ENCODE results near the gene TRIM4.

Gene TRIM4

DNA sequence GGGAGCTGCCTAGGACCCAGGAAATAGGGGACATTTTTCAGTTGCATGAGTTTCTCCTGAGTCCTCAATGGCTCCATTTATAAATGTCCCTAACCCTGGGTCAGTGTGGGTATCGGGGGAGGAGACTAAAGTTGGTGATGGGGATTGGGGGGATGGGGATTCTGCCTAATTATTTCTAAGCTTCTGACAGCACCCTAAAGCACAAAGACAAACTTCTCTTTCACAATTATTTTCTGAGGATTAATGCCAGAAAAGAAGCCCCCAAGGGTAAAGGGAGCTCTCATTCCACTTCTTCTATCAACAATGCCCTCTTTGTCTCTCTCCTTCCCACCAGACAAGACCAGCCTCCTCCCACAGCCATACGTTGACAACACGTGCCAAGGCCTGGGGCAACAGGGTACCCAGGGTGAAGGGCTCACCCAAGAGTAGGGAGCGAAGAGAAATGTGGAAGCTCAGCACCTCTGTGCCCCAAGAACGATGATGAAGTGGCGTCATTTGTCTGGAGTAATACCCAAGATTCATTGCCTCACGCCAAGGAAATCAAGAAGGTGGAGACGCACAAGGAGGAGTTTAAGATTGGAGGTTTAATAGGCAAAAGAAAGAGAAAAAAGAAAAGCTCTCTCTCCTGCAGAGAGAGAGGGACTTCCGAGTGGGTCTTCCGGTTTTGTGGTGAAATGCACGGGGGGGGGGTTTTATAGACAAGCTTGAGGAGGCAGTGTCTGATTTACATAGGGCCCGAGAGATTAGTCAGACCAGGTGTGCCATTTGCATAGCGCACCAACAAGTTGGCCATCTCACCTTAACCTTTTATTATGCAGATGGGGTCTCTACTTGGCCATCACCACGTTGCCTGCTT is 24.5 kb upstream of the TRIM4 start:
- TF ChIP-seq, protein P1, sequence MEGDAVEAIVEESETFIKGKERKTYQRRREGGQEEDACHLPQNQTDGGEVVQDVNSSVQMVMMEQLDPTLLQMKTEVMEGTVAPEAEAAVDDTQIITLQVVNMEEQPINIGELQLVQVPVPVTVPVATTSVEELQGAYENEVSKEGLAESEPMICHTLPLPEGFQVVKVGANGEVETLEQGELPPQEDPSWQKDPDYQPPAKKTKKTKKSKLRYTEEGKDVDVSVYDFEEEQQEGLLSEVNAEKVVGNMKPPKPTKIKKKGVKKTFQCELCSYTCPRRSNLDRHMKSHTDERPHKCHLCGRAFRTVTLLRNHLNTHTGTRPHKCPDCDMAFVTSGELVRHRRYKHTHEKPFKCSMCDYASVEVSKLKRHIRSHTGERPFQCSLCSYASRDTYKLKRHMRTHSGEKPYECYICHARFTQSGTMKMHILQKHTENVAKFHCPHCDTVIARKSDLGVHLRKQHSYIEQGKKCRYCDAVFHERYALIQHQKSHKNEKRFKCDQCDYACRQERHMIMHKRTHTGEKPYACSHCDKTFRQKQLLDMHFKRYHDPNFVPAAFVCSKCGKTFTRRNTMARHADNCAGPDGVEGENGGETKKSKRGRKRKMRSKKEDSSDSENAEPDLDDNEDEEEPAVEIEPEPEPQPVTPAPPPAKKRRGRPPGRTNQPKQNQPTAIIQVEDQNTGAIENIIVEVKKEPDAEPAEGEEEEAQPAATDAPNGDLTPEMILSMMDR (IDR thresholded peaks at IDR 0.05): no peak

- TF ChIP-seq, protein P1 (IDR thresholded peaks at IDR 0.05): no peak
These were observed 19.0 kb upstream of the TRIM4 start for GRCh38 chr7:99938296-99938695.

DNA sequence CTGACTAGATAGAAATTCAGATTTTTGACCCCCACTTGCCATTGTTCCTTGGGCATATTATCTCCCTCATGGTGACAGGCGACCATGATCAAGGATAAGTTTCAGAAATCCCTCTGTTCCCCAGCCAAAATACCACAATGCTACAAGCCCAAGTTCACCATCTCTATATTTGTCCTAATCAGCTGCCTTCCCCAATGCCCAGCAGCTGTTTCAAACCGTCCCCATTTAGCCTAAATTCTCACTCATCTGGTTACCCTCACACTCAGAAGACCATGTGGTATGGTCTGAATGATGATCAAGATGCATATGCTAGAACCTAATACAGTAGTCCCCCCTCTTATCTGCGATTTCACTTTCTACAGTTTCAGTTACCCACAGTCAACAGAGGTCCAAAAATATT is 11.0 kb upstream of the TRIM4 start:
- TF ChIP-seq, protein P1 (IDR thresholded peaks at IDR 0.05): no peak

- TF ChIP-seq, protein P1 (IDR thresholded peaks at IDR 0.05): no peak
These were observed 10.4 kb upstream of the TRIM4 start for GRCh38 chr7:99929730-99930053.

- TF ChIP-seq, protein P1 (IDR thresholded peaks at IDR 0.05): peak; percentile 48
These were observed 9.8 kb upstream of the TRIM4 start, which contains the start of gene GJC3 for GRCh38 chr7:99928994-99929729. GJC3 (minus strand) TSS chr7:99929620; CDS start chr7:99929620, 0 bp downstream.

- TF ChIP-seq, protein P1 (IDR thresholded peaks at IDR 0.05): no peak
These were observed 8.9 kb upstream of the TRIM4 start for GRCh38 chr7:99928188-99928587.

GRCh38 chr7:99927536-99927935 is 8.2 kb upstream of the TRIM4 start:
- TF ChIP-seq, protein P1 (IDR thresholded peaks at IDR 0.05): no peak

All from LNCAP (cell line).